Uterus (tissue), 2 donors: ENCODE results near the gene MATN3.

ENCODE experiments used
- POLR2A ChIP-seq, 2 donors: fragments of 450-650 bp; IDR thresholded peaks; one replicate each; pipeline ENCODE4 v1.6.1; 2016; ENCODE audit warnings: antibody characterized with exemption in 2 of 2, mild to moderate bottlenecking in 1 of 2, moderate library complexity in 1 of 2
- TF ChIP-seq, protein P1 (sequence below), 4 experiments: fragments of 200-600 bp in 2 of 4; fragments of 450-650 bp in 2 of 4; sonication (generic) in 2 of 4; IDR thresholded peaks; one replicate each; pipeline ENCODE4 v1.5.1; 2016 to 2019; ENCODE audit warnings: antibody characterized with exemption in 4 of 4, mild to moderate bottlenecking in 2 of 4, moderate library complexity in 1 of 4

DNA sequence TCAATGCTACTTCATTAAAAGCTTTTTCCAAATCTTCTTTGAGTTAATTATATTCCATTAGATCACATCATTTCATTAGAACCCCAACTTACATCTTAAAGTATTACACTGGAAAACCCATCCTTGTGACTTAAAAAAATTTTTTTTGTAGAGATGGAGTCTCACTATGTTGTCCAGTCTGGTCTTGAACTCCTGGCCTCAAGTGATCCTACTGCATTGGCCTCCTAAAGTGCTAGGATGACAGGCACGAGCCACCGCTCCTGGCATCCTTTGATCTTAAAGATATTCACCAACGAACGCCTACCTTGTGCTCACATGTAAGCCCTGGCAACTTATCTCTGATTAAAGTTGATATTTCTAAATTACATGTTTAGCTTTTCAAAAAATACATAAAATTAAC lies 32.3 kb upstream of the MATN3 start:
- TF ChIP-seq, protein P1, sequence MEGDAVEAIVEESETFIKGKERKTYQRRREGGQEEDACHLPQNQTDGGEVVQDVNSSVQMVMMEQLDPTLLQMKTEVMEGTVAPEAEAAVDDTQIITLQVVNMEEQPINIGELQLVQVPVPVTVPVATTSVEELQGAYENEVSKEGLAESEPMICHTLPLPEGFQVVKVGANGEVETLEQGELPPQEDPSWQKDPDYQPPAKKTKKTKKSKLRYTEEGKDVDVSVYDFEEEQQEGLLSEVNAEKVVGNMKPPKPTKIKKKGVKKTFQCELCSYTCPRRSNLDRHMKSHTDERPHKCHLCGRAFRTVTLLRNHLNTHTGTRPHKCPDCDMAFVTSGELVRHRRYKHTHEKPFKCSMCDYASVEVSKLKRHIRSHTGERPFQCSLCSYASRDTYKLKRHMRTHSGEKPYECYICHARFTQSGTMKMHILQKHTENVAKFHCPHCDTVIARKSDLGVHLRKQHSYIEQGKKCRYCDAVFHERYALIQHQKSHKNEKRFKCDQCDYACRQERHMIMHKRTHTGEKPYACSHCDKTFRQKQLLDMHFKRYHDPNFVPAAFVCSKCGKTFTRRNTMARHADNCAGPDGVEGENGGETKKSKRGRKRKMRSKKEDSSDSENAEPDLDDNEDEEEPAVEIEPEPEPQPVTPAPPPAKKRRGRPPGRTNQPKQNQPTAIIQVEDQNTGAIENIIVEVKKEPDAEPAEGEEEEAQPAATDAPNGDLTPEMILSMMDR (IDR thresholded peaks at IDR 0.05), result no peak
- TF ChIP-seq POLR2A (IDR thresholded peaks at IDR 0.05), result no peak
